ENCODE results near the gene CBX7.

CBX7 gene

DNA sequence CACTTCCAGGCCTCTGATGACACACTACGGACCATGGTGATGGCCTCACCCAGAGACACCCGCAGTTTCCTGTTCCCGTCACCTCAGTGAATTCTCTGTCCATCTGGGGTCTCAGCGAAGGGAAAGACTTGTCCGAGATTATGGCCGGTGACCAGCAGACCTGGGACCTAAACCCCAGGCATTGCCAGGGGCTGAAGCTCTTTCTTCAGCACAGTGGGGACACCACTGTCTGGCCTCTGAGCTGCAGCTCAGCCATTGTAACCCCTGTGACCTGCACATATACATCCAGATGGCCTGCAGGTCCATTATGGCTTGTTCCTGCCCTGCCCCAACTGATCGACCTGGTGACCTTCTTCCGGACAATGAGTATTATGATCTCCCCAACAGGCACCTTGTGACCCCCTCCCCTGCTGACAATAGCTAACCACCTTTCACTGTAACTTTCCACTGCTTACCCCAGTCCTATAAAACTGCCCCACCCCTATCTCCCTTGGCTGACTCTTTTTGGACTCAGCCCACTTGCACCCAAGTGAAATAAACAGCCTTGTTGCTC, 22.3 kb downstream of the CBX7 start:
- no peak for DNase-seq (ENCODE audit: low read depth)
- no peak overlapping the region for H3K4me3 ChIP-seq (ENCODE audit: low read depth, low read length)
- TF ChIP-seq, protein P1, sequence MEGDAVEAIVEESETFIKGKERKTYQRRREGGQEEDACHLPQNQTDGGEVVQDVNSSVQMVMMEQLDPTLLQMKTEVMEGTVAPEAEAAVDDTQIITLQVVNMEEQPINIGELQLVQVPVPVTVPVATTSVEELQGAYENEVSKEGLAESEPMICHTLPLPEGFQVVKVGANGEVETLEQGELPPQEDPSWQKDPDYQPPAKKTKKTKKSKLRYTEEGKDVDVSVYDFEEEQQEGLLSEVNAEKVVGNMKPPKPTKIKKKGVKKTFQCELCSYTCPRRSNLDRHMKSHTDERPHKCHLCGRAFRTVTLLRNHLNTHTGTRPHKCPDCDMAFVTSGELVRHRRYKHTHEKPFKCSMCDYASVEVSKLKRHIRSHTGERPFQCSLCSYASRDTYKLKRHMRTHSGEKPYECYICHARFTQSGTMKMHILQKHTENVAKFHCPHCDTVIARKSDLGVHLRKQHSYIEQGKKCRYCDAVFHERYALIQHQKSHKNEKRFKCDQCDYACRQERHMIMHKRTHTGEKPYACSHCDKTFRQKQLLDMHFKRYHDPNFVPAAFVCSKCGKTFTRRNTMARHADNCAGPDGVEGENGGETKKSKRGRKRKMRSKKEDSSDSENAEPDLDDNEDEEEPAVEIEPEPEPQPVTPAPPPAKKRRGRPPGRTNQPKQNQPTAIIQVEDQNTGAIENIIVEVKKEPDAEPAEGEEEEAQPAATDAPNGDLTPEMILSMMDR (conservative IDR thresholded peaks at IDR 0.05; ENCODE audit: low read depth, low read length) = no peak

DNA sequence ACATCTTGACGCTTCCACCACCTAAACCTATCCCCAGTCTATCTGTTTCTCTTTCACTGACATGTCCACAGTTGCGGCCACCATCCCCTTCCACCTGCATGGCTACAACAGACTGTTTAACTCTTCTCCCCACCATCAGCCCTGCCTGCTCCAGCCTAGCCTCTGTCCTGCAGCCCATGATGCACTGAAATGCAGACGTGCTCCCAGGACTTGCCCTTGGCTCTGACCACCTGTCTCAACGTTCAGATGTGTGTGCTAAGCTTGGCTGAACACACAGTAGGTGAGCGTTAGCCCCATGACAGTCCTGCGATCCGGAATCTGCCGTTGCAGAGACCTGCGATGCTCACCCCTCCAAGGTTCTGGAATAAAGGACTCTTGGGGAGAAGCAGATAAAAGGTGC, 22.7 kb downstream of the CBX7 start:
- TF ChIP-seq, protein P1 (conservative IDR thresholded peaks at IDR 0.05; ENCODE audit: low read depth, low read length) = no peak
- DNase-seq (ENCODE audit: low read depth) = no peak
- H3K4me3 ChIP-seq (ENCODE audit: low read depth, low read length) = no peak overlapping the region

DNA sequence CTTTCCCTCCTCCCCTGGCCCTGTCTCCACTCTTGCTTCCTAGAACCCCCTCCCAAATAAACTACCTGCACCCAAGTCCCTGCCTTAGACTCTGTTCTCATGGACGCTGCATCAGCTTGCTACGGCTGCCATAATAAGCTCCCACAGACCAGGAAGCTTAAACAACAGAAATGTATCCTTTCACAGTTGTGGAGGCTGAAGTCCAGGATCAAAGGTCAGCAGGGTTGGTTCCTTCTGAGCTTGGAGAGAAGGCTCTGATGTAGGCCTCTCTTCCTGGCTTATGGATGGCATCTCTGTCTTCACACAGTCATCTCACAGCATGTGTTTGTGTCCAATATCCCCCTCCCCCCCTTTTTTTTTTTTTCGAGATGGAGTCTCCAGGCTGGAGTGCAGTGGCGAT, 23.4 kb downstream of the CBX7 start:
- TF ChIP-seq, protein P1 (conservative IDR thresholded peaks at IDR 0.05; ENCODE audit: low read depth, low read length) = no peak
- H3K4me3 ChIP-seq (ENCODE audit: low read depth, low read length) = no peak overlapping the region
- no peak for DNase-seq (ENCODE audit: low read depth)

DNA sequence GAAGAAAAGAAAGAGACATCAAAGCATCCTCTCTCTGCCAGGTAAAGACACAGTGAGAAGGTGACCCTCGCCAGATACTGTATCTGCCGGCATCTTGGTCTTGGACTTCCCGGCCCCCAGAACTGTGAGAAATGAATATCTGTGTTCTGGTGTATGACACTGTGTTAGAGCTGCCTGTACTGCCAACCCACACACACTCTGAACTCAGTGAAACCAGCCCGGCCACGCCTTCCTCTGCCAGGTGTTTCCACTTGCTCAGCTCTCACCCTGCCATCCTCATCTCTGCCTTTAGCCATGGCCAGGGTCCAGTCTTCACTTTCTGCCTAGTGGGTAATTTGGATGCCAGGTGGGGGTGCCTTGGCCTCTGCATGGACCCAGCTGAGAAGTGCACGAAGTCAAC, 24.0 kb downstream of the CBX7 start:
- H3K4me3 ChIP-seq (ENCODE audit: low read depth, low read length) = no peak overlapping the region
- TF ChIP-seq, protein P1 (conservative IDR thresholded peaks at IDR 0.05; ENCODE audit: low read depth, low read length) = no peak
- no peak for DNase-seq (ENCODE audit: low read depth)

DNA sequence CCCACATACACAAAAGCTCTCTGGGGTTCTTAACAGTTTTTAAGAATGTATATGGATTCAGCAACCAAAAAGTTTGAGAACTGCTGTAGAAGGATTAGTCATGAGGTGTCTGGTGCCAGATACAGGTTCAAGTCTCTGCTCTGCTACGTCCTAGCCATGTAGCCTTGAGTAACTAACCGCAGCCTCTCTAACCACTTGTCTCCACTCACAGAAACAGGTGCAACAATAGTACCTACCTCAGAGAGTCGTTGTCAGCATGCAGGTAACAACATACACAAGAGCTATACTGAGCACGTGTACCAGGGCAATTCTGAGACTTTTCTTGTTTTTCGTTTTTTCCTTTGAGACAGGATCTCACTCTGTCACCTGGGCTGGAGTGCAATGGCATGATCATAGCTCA, 26.9 kb downstream of the CBX7 start:
- TF ChIP-seq, protein P1 (conservative IDR thresholded peaks at IDR 0.05; ENCODE audit: low read depth, low read length) = no peak
- H3K4me3 ChIP-seq (ENCODE audit: low read depth, low read length) = no peak overlapping the region
- DNase-seq (ENCODE audit: low read depth) = no peak

DNA sequence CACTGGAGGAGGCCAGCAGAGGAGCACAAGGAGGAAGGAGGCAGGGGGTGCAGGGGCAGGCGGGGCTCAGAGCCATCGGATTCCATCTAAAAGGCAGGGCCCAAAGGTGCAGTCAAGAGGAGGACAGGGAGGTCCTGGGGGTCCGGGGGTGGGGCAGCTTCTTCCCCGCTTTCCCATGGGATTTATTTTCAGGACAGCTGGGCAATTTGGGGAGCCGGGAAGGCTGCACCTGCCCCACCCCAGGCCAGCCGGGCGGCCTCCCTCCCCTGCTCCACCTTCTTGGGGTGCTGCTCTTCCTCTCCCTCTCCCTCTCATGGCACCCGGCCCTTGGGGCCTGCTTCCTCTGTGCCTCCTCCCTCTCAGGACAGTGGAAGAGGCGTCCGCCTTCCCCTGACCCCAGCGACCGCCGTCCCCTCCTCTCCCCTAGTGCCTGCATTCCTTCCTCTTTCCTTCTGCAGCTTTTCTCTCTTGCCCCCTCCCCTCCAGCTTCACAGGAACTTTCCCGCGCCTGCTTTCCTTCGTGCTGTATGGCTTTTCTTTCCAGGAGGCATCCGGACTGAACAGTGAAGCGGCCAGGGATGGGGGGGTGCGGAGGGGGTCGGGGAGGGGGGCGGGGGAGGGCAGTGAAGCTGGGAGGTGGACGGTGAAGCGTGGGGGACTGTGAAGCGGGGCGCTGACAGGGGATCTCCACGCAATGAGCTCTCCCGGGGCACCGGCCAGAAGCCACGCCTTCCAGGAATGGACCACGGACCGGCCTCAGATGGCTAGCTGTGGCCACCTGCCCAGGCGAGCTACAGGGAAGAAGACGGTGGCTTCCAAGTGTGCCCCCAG, 28.5 kb downstream of the CBX7 start:
- DNase-seq (ENCODE audit: low read depth) = no peak
- TF ChIP-seq, protein P1 (conservative IDR thresholded peaks at IDR 0.05; ENCODE audit: low read depth, low read length) = no peak
- no peak overlapping the region for H3K4me3 ChIP-seq (ENCODE audit: low read depth, low read length)
